ENCODE data around the gene KLHL6.
A peak's percentile ranks its signal among the peaks of the same experiment; 100 is the strongest.
"Not testable (repeated sequence)": the region's sequence is repeated elsewhere in the genome, so short reads cannot be mapped to it uniquely, and the experiment has no call there.

Gene KLHL6

DNA sequence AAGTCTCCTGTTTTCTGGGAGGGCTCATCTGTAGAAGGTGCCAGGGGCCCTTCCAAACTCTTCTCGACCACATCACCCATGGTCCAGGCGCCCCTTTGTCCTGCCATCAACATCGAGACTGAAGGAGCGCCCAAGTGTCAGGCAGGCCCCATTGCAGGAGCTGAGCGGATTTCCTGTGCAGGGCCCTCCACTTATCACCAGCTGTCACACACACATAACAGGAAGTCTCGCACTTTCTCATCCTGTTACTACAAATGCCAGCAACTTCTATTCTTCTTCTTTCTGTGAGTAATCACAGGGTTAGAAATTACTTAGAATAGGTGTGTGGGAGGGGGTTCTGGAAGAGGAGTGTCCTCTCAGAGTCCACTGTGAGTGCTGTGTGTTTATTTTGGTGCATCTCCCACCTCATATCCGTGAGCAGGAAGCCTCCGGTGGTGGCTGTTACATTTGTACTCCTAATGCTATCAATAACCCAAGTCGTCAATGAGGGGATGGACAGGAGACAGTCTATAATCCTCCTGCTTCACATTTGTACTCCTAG lies at the start of gene KLHL6:
TSS of gene KLHL6 (minus strand) at position 166 of the 541 bp plus-strand sequence. CDS start at position 113, 53 bp downstream.
- DNase-seq (ENCODE audit: low spot score): no peak

- DNase-seq (ENCODE audit: low spot score): no peak
Observed at GRCh38 chr3:183597959-183598358, 42.5 kb upstream of the KLHL6 start.

DNA sequence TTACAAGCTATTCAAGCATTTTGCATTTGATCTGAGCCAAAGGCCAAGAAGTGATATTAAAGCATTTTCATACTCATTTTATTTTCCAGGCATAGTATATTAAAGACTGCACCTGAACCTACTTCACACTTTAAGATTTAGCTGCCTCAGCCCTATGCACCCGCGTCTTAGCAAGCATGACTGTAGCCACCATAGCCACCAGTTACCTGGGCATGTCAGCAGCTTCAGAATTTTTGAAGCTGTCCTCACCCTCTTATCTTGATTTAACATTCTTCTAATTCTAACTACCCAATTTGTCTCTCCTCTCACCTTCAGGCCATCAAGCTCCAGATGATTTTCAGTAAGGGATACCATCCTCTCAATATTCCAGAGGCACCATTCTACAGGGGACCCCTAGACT lies 39.1 kb upstream of the KLHL6 start:
- no peak for DNase-seq (ENCODE audit: low spot score)

DNA sequence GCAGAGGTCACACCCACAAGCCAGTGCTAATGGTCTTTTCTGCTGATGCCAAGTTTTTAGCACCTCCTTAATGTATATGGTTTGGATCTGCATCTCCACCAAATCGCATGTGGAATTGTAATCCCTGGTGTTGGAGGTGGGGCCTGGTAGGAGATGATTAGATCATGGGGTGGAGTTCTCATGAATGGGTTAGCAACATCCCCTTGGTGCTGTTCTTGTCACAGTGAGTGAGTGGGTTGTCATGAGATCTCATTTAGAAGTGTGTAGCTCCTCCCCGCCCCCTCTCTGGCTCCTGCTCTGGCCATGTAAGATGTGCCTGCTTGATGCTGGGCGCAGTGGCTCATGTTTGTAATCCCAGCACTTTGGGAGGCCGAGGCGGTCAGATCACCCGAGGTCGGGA lies 37.3 kb upstream of the KLHL6 start:
- no peak for DNase-seq (ENCODE audit: low spot score)

GRCh38 chr3:183591881-183592521 lies 36.5 kb upstream of the KLHL6 start:
- peak; percentile 29 for DNase-seq (ENCODE audit: low spot score)

DNA sequence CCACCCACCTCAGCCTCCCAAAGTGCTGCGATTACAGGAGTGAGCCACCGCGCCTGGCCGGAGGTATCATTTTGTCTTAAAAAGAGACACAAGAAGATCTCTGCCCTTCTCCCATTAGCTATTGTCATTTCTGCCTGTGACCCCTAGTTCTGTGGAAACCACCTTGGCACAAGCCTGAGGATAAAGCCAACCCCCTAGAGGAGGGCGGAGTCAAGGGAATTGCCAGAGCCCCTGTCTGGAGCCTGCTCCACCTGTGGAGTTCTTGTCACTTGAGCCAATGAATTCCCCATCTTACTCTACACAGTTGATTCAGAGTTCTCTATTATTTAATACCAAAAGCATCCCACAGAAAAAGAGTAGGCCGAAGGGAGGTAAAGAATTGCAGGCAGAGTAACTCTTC lies 34.9 kb upstream of the KLHL6 start:
- DNase-seq (ENCODE audit: low spot score): no peak

DNA sequence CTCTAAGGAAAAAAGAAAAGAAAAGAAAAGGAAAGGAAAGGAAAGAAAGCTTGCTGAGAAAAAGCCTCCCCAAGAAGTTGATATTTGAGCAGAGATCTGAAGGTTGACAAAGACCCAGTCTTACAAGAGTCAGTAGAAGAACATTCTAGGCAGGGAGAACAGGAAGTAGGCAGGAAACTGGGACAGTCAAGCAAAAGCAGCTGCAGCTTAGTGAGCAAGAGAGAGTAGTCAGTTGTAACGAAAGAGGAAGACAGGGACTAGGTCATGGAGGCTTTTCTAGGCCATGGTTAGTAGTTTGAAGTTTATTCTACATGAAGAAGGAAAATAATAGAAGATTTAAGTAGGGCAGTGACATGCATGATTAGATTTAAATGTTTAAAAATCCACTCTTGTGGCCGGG lies 31.8 kb upstream of the KLHL6 start:
- DNase-seq (ENCODE audit: low spot score): no peak

- no peak for DNase-seq (ENCODE audit: low spot score)
Observed at GRCh38 chr3:183586477-183586876, 31.0 kb upstream of the KLHL6 start.

GRCh38 chr3:183584914-183585280 lies 29.4 kb upstream of the KLHL6 start:
- no peak for DNase-seq (ENCODE audit: low spot score)

GRCh38 chr3:183584246-183584913 lies 28.9 kb upstream of the KLHL6 start:
- DNase-seq (ENCODE audit: low spot score): peak; percentile 20

DNA sequence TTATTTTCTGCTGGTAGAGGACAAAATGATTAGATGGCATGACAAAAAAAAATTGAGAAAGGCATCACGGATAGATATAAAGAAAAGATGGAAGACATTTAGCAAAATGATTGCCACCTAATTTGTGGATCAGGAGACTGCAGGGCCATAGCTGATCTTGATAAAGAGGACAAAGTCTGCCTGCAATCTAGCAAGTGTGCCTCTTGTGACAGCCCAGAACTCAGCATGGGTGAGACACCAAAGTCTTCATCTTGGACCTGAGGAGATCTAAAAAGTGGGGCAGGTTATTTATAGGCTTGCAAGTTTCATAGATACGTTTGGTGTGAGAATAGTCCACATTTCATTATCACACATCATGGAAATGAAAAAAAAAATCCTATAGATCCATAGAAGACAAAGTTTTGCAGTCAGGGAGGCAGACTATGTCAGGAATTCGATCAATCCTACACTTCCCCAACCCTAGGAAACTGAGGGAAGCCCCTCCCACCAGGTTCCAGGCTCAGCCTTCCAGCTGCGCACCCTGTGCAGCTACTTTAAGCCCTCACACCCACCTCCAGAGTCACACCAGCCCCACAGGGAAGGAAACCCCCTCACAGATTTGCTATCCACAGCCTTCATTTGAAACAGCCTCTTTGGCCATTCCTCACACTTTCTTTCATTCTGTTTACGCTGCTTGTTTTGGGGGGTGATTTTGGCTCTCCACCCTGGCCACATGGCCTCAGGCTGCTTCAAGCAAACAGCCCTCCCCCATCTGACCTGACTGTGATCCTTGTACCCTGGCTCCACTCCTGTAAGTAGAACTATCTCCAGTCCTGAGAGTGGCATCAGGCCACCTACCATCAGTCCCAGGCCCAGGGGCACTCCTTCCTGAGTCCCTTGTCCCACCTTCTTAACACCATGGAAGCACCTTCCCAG lies 28.1 kb upstream of the KLHL6 start:
- no peak for DNase-seq (ENCODE audit: low spot score)

- no peak for DNase-seq (ENCODE audit: low spot score)
Observed at GRCh38 chr3:183582161-183582560, 26.7 kb upstream of the KLHL6 start.

GRCh38 chr3:183581496-183582155 lies 26.1 kb upstream of the KLHL6 start:
- no peak for DNase-seq (ENCODE audit: low spot score)

GRCh38 chr3:183579967-183580900 lies 24.7 kb upstream of the KLHL6 start:
- peak; percentile 57 for DNase-seq (ENCODE audit: low spot score)

DNA sequence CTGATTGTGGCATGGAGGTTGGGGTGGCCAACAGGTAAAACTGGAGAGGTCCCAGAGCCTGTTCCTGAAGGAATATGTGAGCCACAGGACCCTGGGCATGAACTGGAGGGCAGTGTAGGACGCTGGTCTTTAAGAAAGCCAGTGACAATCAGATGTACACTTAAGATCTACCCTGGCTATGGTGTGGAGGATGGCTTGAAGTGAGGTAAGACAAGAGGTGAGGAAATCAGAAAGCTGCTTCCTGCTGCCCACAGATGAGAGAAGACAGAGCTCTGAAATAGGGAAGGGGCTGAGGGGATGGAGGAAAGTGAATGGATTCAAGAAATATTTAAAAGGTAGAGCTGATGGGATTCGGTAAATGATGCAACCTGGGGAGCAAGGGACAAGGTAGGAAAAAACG lies 22.7 kb upstream of the KLHL6 start:
- DNase-seq (ENCODE audit: low spot score): no peak

DNA sequence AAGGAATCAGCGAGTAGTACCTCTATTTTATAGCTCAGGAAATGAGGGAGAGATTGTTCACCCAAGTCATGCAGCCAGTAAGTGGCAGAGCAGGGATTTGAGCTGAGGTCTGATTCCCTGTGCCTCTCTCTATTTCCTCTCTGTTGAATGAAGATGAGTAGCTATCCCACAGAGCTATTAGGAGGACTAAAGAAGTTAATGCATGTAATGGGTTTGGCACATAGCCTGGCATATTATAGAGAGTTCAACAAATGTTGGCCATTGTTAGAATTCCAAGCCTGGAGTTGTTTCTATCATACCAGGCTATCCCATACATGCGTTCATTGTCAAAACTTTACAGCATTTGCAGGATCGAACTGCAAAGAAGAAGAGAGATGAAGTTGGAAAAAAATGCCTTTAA lies 21.8 kb upstream of the KLHL6 start:
- no peak for DNase-seq (ENCODE audit: low spot score)

DNA sequence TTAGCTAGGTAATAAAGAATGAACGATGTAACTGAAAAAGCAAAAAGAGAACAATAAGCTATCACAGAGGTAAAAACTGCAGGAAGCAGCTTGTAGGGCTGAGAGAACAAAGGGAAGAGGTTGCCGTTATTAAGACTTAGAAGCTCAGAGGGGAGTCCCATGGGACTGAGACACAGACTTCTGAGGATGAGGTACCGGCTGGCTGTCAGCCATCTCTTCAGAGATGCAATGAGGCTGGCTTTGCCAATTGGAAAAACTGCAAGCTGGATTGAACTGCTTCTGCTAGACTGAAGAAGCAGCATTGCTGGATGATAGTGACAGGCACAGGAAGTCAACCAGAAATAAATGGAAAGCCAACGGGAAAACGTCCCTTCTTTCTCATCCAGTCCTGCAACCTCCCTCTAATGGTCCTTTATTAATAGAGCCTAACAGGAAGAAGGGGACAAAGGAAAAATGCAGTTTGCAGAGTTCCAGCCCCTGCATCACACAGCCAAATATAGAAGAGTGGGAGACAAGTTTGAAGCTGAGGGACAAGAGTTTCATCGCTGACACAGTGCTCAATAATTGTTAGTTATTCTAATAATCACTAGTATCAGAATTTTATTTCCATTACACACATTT lies 21.1 kb upstream of the KLHL6 start:
- DNase-seq (ENCODE audit: low spot score): no peak

DNA sequence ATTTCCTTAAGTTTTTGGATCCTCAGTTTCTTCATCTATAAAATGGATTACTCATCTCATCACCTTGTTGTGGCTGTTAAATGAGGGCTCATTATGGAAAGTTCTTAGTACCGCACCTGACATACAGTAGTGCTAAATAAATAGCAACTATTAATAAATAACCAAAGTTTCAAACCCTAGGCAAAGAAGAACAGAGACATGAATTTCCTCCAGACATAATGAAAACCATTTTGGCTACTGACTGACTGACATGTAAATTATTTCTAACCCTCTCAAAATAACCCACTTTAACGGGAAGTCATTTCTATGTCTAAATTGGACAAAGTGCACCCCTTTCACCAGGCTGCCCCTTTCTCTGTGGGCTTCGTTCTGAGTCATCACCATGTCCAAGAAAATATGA lies 17.4 kb upstream of the KLHL6 start:
- DNase-seq (ENCODE audit: low spot score): no peak

GRCh38 chr3:183570191-183570590 lies 14.7 kb upstream of the KLHL6 start:
- DNase-seq (ENCODE audit: low spot score): not testable (repeated sequence)

GRCh38 chr3:183566880-183567279 lies 11.4 kb upstream of the KLHL6 start:
- no peak for DNase-seq (ENCODE audit: low spot score)

- no peak for DNase-seq (ENCODE audit: low spot score)
Observed at GRCh38 chr3:183564046-183564445, 8.5 kb upstream of the KLHL6 start.

All from GM03348 (cell line).